Stimulated activated CD4-positive, alpha-beta T cell treated with anti-CD3 and anti-CD28 coated beads, TNF-alpha, amount 100 ng/mL, for 1 hour (primary cell): ENCODE data around the gene NTN4.
"Not testable (repeated sequence)": the region's sequence is repeated elsewhere in the genome, so short reads cannot be mapped to it uniquely, and the experiment has no call there.

Experiments used
- DNase-seq, 3 donors: peaks; one replicate each; pipeline ENCODE4 v3.0.0-alpha.2; 2020; ENCODE audit warnings: low read depth in 3 of 3, low spot score in 1 of 3

Gene NTN4

DNA sequence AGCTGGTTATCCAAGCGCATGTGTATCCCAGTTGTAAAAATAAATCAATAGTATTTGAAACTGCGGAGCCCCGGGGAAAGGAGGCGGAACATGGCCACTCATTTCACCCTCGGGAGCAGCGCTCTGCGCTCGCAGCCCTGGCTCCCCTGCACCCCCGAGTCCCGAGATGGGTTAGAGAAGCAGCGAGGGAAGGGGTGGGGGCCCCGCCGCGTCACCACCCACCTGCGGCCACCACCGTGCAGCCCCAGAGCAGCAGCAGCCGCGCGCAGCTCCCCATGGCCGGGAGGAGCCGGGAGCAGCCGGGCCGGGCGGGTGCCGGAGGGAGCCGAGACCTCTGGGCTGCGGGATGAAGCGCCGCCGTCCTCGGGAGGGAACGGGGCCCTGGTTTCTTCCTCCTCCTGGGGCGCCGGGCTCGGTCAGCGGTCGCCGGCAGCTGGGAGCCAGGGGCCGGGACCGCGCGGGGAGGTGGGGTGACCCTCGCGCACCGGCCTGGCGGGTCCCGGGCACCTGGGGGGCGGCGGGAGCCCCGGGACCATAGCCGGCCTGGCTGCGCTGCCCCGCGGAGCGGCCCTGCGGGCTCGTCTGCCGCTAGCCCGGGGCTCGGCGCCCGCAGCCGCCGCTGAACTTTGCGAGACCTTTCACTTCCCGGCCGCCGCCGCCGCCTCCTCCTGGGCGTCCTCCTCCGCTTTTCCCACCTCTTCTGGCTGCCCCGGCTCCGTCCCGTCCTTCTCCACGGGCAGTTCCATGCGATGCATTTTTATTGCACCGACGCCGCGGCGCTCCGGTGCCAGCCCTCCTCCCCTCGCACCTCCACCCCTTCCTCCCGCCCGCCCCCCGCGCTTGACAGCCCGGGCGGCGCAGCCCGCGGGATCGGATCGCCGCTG is at the start of gene NTN4:
NTN4 (minus strand) TSS at position 732 of the 884 bp plus-strand sequence; CDS start at position 277, 455 bp downstream.
- DNase-seq = no peak

DNA sequence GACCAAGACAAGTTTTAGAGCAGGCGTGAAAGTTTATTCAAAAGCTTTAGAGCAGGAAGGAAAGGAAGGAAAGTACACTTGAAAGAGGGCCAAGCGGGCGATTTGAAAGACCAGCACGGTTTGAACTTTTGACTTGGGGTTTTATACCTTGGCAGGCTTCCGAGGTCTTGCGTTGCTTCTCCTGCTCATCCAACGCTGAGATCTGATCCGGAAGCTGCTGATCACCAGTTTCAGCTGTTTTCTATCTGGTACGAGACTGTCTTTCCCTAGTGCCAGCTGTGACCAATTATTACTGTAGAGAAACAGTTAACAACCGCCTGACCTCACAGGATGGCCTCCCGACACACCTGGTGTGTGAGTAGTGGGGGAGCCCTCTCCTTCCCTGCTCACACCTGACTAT is 47.6 kb upstream of the NTN4 start:
- DNase-seq = no peak

- no peak for DNase-seq
These were observed 46.9 kb upstream of the NTN4 start for GRCh38 chr12:95837240-95838038.

GRCh38 chr12:95836630-95837239 is 46.2 kb upstream of the NTN4 start:
- DNase-seq = no peak

DNA sequence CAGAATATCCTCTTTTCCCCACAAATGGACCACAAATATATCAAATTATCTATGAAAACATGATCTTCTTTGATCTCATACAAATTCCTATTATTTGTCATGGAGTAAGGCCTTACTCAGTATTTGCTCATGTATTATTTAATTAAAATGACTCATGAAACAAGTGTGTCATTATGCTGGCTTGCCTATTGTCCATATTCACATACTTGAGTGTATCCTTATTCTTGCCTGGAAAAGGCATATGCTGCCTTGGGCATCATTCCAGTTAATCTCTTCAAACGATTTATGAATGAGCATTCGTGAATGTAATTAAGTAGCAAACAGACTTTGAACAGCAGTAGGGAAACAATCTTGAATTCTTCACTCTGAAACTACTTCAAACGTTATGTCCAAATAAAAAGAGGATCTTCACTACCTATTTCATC is 45.6 kb upstream of the NTN4 start:
- no peak for DNase-seq

DNA sequence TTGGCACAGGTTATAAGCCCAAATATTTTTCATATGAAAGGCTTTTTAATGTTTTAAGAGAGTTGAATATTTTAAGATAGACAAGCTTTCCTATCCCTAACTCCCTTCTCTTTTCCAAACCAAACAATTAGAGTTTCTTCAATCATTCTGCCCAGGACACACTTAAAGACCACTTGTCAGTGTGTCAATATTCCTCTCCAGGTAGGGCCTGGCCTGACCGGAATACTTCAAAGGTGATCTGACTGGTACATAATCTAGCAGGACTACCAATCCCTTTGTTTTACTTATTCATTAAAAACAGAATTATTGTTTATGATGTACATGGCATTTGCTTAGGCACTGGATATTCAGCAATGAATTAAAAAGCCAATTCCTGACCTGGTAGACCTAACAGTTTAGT is 44.0 kb upstream of the NTN4 start:
- no peak for DNase-seq

DNA sequence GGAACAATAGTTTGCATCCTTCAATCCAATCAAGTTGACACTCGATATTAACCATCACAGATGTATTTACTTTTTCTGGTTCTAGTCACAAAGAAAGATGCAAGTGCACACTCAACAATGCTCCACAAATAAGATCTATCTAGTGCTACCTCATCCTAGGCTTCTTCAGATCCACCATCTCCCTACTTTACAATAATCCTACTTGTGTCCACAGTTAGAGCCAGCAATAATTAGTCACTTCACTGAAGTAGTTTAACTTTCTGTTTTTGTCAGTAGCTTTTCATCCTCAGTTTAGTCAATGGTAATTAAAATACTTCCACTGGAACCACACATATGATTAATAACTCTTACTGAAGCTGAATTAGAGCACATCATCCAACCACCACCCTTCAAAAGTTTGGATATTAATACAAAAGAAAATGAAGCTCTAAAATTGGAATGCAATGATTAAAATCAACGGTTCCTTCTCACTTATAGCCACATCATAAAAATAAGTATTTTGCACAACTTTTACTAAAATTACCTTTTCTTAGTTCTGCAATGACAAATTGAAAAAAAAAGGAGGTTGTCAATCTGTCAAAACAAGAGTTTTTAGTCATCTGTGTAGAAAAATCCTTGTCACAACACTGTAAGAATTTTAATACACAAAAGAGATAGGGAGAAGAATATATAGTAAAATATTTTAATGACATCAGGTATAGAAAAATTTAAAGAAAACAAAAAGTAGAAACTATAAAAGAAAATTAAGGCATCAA is 39.9 kb upstream of the NTN4 start:
- DNase-seq = no peak

DNA sequence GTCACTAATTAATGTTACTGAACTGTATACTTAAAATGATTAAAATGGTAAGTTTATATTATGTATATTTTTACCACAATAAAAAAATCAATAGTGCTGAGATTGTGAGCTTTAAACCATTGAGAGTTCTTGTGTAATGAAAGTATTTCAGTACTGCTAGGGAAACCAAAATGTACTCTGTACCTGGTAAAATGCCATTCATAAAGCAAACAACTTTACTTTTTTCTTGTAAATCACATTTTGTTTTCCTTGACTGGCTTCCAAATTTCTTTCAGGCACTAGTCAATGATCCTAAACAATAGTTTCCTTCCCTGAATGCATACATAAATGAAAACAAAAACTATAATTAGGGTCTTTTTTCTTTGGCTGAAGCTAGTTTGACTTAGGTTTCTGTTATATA is 38.8 kb upstream of the NTN4 start:
- no peak for DNase-seq

- no peak for DNase-seq
These were observed 29.6 kb upstream of the NTN4 start for GRCh38 chr12:95820096-95820703.

DNA sequence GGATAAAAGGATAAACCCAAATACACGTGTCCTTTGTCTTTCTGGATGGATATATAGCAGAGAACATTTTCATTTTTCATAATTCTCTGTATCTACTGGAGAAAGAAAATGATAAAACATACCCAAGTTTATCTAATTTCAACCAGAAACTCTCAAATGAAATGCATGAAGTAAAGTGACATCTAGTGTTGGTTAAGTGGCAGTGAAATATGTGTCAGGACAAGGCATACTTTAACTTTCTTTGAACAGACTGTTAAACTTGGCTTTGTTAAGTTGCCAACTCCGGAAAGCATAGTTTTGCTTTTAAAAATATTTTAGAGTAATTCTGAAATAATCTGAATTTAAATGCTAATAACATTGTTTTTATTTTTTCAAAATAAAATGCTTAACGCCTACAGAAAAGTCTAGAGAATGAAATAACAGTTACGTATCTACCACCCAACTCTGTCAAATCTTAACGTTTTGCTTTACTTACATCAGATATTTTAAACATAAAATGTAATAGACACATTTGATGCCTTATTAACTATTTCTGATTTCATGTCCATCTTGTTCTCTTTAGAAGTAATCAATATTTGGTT is 25.2 kb upstream of the NTN4 start:
- DNase-seq = no peak

DNA sequence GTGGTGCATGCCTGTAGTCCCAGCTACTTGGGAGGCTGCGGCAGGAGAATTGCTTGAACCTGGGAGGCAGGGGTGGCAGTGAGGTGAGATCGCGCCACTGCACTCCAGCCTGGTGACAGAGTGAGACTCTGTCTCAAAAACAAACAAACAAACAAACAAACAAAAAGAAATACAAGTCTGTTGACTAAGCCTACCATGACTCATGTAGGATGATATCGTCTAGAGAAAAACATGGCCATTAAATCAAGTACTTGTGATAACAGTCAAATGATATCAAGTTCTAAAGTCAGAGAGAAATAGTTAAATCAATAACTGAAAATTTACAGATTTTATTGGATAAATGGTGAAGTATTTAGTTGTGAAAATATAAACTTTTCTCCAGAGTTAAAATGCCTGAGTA is 21.6 kb upstream of the NTN4 start:
- not testable (repeated sequence) for DNase-seq

- DNase-seq = no peak
These were observed 19.8 kb upstream of the NTN4 start for GRCh38 chr12:95810411-95810810.

DNA sequence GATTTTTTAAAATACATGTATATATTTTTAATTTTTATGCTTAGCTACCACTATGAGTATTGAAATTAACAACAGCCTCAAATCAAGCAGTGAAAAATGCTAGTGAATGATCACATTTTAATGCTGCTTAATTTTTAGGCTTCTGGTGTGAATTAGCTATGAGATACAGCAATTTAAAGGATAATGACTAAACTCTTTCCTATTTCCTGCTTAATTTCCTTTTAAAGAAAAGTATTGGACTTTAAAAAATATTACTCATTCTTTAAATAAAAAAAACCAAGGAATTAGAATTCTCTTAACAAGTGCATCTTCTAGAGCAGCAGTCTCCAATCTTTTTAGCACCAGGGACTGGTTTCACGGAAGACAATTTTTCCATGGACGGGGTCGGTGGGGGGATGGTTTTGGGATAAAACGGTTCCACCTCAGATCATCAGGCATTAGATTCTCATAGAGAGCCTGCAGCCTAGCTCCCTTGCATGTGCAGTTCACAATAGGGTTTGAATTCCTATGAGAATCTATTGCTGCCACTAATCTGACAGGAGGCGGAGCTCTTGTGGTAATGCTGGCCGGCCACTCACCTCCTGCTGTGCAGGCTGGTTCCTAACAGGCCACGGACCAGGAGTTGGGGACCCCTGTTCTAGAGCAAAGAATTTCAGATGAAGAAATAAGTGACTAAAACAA is 18.6 kb upstream of the NTN4 start:
- DNase-seq = no peak

DNA sequence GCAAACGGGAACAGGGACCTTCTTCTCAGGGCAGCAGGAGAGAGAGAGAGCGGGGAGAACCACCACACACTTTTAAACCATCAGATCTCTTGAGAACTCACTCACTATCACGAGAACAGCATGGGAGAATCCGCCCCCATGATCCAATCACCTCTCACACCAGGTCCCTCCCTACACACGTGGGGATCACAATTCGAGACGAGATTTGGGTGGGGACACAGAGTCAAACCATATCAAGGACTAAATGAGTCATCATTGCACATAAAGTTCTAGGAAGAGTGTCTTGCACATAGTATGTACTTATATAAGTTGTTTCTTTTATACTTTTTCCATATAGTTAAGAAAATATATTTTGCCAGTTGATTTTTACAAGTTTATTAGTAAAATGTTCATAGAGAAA is 17.6 kb upstream of the NTN4 start:
- no peak for DNase-seq

GRCh38 chr12:95805864-95806671 is 15.5 kb upstream of the NTN4 start:
- no peak for DNase-seq

DNA sequence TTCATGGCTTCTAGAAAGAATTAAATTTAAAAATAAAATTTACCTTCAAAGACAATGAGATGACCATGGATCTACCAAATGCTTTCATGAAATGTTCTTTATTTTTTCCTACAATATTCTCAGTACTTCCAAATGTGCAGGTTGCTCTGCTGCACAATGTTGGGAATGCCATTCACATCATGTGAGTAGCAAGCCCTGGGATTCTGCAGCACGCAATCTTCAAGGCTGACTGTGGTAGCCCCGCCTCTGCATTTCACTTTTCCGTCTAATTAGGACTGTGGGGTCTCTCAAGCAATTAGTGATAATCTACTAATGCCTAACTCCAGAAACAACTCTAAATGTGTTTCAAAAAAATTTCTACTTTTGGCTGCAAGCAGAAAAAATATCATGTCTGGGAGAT is 13.7 kb upstream of the NTN4 start:
- DNase-seq = no peak

DNA sequence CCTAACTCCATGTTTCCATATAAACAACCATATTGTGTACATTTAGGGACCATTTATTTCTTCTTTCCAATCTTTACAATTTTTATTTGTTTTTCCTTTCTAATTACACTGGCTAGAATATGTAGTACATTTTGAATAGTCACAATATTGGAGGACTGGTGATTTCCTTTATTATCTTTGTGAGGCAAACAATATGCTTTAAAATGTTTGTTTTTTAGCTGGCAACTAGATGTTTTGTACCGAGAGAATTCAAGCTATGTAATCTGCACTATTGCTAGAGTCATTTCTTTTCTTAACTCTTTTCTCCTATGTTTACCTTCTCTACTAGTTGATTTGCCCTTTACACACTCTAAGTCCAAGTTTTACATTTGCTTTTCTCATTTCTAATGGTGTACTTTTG is 13.3 kb upstream of the NTN4 start:
- DNase-seq = no peak

- no peak for DNase-seq
These were observed 12.1 kb upstream of the NTN4 start for GRCh38 chr12:95802482-95803270.
